GM12891 (cell line): Measurements from ENCODE around the gene NDEL1. TPM values are rescaled to one million over a fixed set of nuclear protein-coding genes. Genes with fewer than 3 reads are reported as not detected.
"Not testable (repeated sequence)": the region's sequence is repeated elsewhere in the genome, so short reads cannot be mapped to it uniquely, and the experiment has no call there.

ENCODE experiments used
- DNase-seq: peaks from one replicate; pipeline ENCODE4 v3.0.0; 2011; ENCODE audit warnings: low spot score; ENCODE audit not compliant: insufficient read length
- FAIRE-seq: peaks from 2 replicates; lab custom pipeline; 2011; peaks lifted over from hg19 to GRCh38; lab: Jason Lieb, UNC
- PAX5 ChIP-seq: IDR thresholded peaks from 2 replicates; pipeline ENCODE4 v1.6.1; 2011; ENCODE audit warnings: low read length, moderate library complexity, mild to moderate bottlenecking; ENCODE audit not compliant: insufficient read depth, severe bottlenecking
- POLR2A ChIP-seq: IDR thresholded peaks from 2 replicates; pipeline ENCODE4 v1.6.1; 2011; ENCODE audit warnings: low read depth, low read length, control low read depth
- POLR2AphosphoS5 ChIP-seq: IDR thresholded peaks from 2 replicates; pipeline ENCODE4 v1.6.1; 2011; ENCODE audit warnings: low read depth, low read length, control low read depth
- POU2F2 ChIP-seq: IDR thresholded peaks from 2 replicates; pipeline ENCODE4 v1.6.1; 2011; ENCODE audit warnings: low read depth, mild to moderate bottlenecking, control low read depth, low read length, moderate library complexity
- SPI1 ChIP-seq: IDR thresholded peaks from 2 replicates; pipeline ENCODE4 v1.6.1; 2011; ENCODE audit warnings: low read depth, low read length, control low read depth
- TAF1 ChIP-seq: IDR thresholded peaks from 2 replicates; pipeline ENCODE4 v1.6.1; 2011; ENCODE audit warnings: low read depth, low read length, control low read depth
- polyA plus RNA-seq: library from polyadenylated mRNA; unstranded; fragments of >200 nt; gene quantifications from one replicate; pipeline ENCODE4 v1.2.1, GENCODE V29; 2012; ENCODE audit warnings: low read depth, missing spikeins, inconsistent platforms; ENCODE audit not compliant: missing spikeins

NDEL1 gene
- 20.6 TPM for polyA plus RNA-seq

- TF ChIP-seq POLR2A, result peak; percentile 91
- peak; percentile 27; the same call in 1 of the 2 replicates for TF ChIP-seq POU2F2
- TF ChIP-seq POLR2AphosphoS5, result peak; percentile 88
- TF ChIP-seq SPI1, result no peak
- peak; percentile 74; the same call in 1 of the 2 replicates for TF ChIP-seq TAF1
- TF ChIP-seq PAX5, result no peak
- peak; percentile 98 for DNase-seq
- peak; percentile 97 for FAIRE-seq
Measured at GRCh38 chr17:8435245-8436168, at the start of gene NDEL1. TSS of gene NDEL1 (plus strand) at chr17:8435884. CDS start at chr17:8444272, 8,388 bp downstream.

- no peak for FAIRE-seq
- TF ChIP-seq POU2F2 (no peak), POLR2AphosphoS5 (no peak), PAX5 (no peak), POLR2A (no peak), SPI1 (no peak), TAF1 (no peak)
- DNase-seq, result no peak
Measured at GRCh38 chr17:8386841-8387240, 48.8 kb upstream of the NDEL1 start.

GRCh38 chr17:8387914-8388651, 47.6 kb upstream of the NDEL1 start:
- DNase-seq (no peak), FAIRE-seq (no peak)
- TF ChIP-seq POU2F2 (no peak), SPI1 (no peak)

GRCh38 chr17:8391711-8392110, 44.0 kb upstream of the NDEL1 start:
- FAIRE-seq, result no peak
- DNase-seq, result no peak
- TF ChIP-seq PAX5, result no peak
- TF ChIP-seq POU2F2, result no peak
- no peak for TF ChIP-seq POLR2A
- TF ChIP-seq POLR2AphosphoS5, result no peak

- FAIRE-seq (no peak), DNase-seq (no peak)
- TF ChIP-seq POLR2AphosphoS5 (no peak), PAX5 (no peak), POLR2A (no peak), TAF1 (no peak), POU2F2 (no peak), SPI1 (no peak)
Measured at GRCh38 chr17:8392274-8392673, 43.4 kb upstream of the NDEL1 start.

- no peak for TF ChIP-seq POLR2A
- no peak for TF ChIP-seq PAX5
- no peak for TF ChIP-seq POU2F2
- no peak for TF ChIP-seq POLR2AphosphoS5
- TF ChIP-seq SPI1, result no peak
- TF ChIP-seq TAF1, result no peak
- FAIRE-seq, result no peak
- no peak for DNase-seq
Measured at GRCh38 chr17:8392674-8393469, 42.8 kb upstream of the NDEL1 start.

- no peak for DNase-seq
- no peak for TF ChIP-seq POLR2A
- peak; percentile 52 for TF ChIP-seq SPI1
- no peak for FAIRE-seq
Measured at GRCh38 chr17:8393470-8394231, 42.0 kb upstream of the NDEL1 start.

GRCh38 chr17:8394497-8394896, 41.2 kb upstream of the NDEL1 start:
- FAIRE-seq, DNase-seq: not testable (repeated sequence)

- no peak for FAIRE-seq
- no peak for TF ChIP-seq POLR2AphosphoS5
- no peak for TF ChIP-seq POLR2A
- TF ChIP-seq POU2F2, result no peak
- no peak for TF ChIP-seq TAF1
- no peak for TF ChIP-seq SPI1
- TF ChIP-seq PAX5, result no peak
- no peak for DNase-seq
Measured at GRCh38 chr17:8397636-8398035, 38.0 kb upstream of the NDEL1 start, which contains the start of gene RNF222. TSS of gene RNF222 (minus strand) at chr17:8397827. CDS start at chr17:8393461, 4,366 bp downstream.
